GM18526 (cell line): ENCODE data around the gene VCPKMT.

Experiments
- POLR2A ChIP-seq: IDR thresholded peaks from 3 replicates; pipeline ENCODE4 v1.6.1; 2011; ENCODE audit not compliant: insufficient read length; ENCODE audit errors: extremely low read depth

The VCPKMT gene

DNA sequence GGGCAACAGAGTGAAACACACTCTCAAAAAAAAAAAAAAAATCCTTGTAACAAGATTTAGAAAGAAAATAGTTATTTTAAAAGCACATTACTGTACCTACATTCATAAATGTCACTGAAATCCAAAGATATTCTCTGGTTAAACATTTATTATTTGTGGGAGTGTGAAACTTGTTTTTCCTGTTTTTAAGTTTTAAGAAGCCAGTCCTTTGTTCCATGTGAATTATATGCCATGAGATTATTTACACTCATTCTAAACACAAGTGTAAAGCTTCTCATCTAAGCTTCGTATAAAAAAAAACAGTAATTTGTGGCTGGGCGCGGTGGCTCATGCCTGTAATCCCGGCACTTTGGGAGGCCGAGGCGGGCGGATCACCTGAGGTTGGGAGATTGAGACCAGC, 15.0 kb downstream of the VCPKMT start:
- no peak for TF ChIP-seq POLR2A

DNA sequence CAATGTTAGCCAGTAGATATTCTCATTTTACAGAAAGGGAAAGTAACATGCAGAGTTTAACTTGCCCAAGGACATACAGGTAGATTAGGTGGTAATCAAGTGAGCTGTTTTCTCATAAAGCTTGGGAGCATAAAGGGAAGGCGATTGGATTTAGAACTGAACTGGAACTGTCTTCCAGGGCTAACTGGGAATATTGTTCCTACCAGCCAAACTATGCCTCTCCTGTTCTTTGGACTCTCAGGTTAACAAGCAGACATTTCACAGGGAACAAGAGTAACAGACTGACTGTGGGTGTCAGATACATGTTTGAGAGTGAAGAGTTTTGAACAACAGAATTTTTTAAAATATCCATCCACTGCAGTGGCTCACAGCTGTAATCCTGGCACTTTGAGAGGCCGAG, 15.6 kb downstream of the VCPKMT start:
- no peak for TF ChIP-seq POLR2A

GRCh38 chr14:50099335-50099734, 17.0 kb downstream of the VCPKMT start:
- no peak for TF ChIP-seq POLR2A

DNA sequence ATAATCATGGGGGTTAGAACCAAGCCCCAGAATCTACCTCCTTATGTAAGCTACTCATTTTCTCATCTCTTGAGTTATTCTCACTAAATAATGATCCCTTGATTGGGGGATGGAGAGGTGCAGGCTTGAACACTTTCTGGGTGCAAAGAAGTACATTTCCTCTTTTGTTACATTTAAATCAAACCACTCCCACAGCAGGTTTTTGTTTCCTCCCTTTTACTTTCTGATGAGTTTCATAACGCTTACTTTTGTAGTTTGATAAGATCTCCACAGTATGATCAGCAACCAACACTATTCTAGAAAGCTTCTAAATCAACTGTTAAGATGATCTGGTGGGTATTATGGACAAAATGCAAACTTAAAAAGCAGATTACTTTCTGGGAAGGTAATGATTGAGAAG, 20.5 kb downstream of the VCPKMT start:
- TF ChIP-seq POLR2A, result no peak

DNA sequence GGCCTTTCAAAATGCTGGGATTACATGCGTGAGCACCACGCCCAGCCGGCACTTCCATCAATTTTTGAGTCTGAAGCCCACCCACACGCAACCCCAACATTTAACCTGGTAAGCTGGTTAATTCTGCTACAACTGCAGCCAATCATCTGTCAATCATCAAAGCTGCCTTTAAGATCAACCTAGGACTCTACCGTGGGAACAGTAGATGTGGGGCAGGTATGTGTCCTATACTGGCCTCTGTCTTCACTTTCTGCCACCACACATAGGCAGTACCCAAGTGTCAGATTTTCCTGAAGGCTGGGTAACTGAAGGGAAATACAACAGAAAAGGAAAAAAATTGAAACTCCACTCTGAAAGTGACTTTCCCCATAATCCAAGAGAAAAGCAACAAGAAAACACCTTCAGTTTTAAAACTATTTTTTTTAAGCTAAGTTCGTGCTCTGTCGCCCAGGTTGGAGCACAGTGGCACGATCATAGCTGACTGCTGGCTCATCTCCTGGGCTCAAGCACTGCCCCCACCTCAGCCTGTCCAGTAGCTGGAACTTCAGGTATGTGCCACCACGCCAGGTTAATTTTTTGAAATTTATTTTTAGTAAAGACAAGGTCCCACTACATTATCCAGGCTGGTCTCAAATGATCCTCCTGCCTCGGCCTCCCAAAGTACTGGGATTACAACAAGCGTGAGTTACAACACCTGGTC, 22.2 kb downstream of the VCPKMT start:
- no peak for TF ChIP-seq POLR2A

- TF ChIP-seq POLR2A, result no peak
These were observed 22.9 kb downstream of the VCPKMT start for GRCh38 chr14:50093496-50093895.

DNA sequence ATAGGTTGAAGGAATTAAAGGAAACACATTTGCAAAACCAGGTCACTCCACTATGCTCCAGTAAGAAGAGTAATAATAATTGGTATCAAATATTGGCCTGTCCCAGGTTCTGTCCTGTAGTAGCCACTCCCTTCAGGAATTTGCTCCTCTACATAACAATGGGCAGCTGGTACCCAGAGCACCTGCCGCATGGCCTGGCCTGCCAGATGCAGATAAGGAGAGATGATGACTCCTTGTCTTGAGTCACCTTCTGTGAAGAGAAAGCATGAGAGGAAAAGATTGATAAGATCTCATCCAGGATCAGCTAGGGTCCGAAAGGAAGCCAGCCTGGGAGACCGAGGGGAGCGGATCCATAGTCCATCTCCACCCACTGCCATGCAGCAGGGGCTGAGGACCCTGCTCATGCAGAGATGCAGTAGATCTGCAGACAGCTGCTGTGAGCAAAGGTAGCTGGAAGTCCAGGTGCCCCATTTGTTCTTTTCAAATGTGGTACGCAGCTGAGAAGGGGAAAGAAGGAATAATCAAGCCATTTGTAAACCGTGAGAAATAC, 24.3 kb downstream of the VCPKMT start:
- TF ChIP-seq POLR2A, result no peak

GRCh38 chr14:50091240-50091913, 25.0 kb downstream of the VCPKMT start:
- TF ChIP-seq POLR2A, result no peak

GRCh38 chr14:50089208-50089607, 27.2 kb downstream of the VCPKMT start:
- TF ChIP-seq POLR2A, result no peak

DNA sequence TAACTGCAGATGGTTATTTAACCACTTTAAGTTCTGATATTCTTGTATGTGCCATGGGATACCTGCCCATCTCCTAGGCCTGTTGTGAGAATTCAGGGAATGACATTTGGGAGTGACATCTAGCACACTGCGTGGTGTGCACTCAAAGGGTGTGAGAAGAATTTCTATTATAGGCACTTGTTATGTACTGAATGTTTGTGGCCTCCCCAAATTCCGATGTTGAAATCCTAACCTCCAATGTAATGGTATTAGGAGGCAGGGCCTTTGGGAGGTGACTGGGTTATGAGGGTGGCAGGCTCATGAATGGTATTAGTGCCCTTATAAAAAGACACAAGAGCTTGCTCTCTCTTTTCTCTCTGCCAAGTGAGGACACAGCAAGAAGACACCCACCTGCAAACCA, 27.6 kb downstream of the VCPKMT start:
- no peak for TF ChIP-seq POLR2A

DNA sequence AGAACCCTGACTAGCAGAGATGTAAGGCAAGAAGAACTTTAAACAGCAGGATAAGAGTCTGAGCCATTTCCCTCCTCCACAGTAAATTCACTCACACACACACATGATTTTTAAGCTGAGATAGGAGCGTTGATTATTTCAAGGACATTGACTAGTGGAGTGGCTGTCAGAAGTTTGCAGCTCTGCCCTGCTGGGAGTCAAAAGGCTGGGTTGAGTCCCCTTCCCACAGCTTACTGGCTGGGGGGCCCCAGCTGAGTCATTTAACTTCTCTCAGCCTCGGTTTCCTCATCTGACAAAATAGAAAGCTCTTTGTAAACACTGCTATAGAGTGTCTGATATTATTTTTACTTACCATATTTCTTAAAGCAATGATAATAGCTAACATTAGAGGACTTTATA, 28.3 kb downstream of the VCPKMT start:
- no peak for TF ChIP-seq POLR2A

DNA sequence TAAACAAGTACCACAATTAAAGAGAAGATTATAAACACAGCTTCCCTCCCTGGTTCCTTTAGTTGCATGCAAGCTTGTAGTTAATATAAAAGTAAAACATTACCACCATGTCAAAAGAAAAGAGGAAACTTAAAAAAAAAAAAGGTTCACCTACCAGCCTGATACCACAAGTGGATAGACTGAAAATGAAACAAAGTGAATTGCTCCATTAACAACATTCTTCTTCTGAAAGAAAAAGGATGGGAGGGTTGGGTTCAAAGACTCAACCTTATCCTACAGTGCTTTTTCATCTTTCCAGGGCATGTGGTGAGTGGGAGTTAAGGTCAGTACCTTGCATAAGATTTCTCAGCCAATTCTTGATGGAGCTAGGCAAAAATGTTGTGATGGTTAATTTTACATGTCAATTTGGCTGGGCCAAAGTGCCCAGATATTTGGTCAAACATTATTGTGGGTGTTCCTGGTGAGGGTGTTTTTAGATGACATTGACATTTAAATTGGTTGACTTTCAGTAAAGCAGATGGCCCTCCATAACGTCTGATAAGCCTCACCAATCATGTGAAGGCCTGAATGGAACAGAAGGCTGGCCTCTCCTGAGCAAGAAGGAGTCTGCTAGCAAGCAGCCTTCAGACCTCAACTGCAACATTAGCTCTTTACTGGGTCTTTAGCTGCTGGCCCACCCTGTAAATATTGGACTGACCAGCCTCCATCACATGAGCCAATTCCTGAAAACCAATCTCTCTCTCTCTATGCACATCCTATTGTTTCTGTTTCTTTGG, 28.8 kb downstream of the VCPKMT start:
- no peak for TF ChIP-seq POLR2A

DNA sequence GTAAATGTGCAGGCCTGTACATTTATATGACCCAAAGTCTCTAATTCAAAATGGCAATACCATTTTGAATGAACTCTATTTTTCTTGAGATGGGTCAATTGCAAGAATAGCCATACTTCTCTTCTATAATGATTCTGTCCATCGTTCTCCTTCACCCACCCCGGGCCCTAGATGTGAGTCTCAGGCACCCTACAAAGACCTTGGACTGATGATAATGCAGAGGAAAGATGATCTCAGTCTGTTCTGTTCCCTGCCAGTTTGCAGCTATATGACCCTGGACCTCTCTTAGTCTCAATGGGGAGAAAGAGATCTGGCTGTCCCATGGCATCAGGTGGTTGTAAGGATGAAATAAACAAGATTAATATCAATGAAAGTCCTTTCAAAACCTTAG, 30.1 kb downstream of the VCPKMT start:
- TF ChIP-seq POLR2A, result no peak

- peak; percentile 35 for TF ChIP-seq POLR2A
These were observed 30.6 kb downstream of the VCPKMT start for GRCh38 chr14:50085570-50086320.

DNA sequence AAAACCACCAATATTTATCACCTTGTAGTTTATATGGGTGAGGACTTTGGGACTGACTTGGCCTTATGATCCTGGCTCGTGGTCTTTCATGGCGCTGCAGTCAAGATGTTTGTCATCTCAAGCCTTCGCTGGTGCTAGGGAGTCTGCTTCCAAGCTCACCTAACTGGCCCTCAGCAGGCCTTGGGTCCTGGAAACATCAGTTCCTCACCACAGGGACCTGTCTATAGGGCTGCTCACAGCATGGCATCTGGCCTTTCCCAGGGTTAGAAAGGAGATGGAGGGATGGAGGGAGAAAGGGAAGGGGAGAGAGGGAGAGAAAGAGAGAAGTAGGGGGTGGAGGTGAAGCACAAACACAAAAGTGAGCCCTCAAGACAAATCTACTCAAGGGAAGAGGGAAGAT, 31.7 kb downstream of the VCPKMT start:
- TF ChIP-seq POLR2A, result no peak
